Measurements from ENCODE around the gene ST6GALNAC1.

The ST6GALNAC1 gene

DNA sequence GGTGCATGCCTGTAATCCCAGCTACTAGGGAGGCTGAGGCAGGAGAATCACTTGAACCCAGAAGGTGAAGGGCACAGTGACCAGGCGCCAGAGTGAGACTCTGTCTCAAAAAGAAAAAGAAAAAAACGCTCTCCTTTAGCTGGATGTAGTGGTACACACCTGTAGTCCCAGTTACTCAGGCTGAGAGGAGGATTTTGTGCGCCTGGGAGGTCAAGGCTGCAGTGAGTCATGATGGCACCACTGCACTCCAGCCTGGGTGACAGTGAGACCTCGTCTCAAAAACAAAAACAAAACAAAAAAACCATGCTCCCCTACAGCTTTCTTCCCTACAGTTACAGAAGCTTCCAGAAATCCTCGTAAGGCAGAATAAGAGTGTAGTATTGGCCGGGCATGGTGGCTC, 33.1 kb upstream of the ST6GALNAC1 start:
- no peak for DNase-seq (ENCODE audit: low read depth)

DNA sequence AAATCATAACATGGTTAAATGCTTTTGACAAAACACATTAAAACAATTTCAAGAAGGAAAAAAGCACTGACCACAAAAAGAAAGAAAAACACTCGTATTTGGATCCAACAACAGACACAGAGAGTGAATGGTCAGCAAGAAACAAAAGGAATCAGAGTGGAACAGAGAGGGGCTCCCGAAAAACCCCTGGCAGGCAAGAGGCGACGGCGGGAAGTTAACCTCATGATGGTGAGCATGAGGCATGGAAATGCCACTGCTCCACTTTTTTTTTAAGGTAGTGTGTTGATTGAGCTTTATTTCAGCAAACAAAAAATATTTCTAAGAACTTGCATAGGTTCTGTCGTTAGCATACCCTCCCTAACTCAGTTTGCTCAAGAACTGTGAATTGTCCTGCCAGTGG, 32.1 kb upstream of the ST6GALNAC1 start:
- DNase-seq (ENCODE audit: low read depth): no peak

DNA sequence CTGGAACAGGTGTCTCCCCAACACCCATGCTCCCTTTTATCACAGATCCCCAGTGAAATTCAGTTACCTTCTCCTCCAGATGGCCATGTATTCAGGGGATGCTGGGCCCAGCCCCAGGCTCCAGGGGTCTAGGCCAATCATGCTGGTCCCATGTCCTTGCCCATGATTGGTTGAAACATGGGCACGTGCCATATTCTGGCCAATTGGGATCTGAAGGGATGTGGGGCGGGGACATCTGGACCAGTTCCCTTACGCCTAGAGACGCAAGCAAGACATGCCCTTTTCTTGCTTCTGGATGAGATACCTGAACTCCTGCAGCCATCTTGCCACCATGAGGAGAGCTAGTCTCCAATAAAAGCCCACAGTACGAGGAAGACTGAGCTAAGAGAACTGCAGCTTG, 31.0 kb upstream of the ST6GALNAC1 start:
- no peak for DNase-seq (ENCODE audit: low read depth)

DNA sequence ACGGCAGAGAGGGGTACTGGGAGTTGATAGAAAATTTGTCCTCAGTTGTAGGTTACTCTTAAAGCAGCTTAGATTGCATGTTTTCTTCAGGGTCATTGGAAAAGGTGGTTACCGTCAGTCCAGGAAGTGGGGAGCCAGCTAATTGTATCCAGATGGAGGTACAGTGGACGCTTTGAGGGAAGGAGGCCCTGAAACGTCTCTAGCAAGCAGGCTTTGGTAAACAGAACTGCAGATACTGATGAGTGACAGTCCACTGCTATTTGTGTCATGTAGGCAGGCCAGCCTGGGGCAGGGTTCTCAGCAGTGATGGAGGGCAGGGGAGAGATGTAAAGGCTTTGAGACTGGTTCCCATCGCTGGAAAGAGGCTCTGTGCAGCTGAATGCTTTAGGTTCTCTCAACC, 30.2 kb upstream of the ST6GALNAC1 start:
- DNase-seq (ENCODE audit: low read depth): peak; percentile 63

DNA sequence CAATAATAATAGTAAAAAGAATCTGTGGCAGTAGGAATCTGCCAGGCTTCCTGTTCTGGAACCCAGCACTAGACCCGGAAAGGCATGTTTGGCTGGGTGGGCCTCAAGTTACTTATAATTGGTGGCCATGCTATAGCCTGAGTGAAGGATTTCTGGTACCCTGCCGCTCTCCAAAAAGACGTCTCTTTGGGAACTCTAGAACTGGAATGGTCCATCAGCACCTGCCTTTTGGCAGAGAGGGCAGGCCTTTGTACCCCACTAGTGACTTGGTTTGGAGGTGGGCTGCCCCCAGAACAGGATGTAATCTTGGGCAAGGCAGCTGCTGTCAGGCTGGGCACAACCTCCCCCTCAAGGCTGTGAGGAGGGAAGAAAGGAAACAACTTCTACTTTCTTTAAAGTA, 29.3 kb upstream of the ST6GALNAC1 start:
- no peak for DNase-seq (ENCODE audit: low read depth)

DNA sequence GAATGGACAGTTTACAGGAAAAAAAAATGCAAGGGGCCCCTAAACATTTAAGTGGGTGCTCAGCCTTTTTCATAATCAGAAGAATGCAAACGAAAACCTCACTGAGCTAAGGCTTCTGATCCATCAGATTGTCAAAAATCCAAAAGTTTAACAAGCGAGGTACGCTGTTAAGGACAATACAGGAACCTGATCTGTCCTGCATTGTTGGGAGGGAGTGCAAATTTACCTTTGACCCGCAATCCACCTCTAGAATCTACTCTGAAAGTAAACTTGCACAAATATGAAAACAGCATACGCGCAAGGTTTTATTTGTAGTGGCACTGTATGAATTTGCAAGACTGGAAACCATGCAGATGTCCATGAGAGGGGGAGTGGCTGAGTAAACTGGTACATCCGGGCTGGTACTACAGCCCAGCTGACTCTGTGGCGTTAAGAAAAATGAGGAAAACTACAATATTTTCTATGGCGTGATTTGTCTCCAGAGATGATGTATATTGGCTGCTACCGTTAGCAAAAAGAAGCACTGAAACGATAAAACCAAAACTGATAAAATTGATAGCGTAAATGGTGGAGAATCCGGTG, 28.8 kb upstream of the ST6GALNAC1 start:
- DNase-seq (ENCODE audit: low read depth): no peak

DNA sequence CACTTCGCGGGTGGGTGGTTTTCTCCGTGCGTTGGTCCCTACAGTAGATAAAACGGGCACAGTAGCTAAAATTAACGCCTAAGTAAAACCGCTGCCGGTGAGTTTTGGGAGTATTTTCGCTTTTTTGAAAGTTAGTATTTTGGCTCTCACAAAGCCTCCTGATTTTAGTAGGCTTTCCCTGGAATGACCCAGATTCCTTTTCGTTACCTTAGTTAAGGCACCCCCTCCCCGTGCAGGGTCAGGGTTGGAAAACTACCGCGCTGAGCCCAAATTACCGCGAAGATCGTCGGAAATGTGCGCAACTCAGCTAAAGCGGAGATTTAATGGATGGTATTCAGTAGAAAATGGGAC, 28.3 kb upstream of the ST6GALNAC1 start:
- DNase-seq (ENCODE audit: low read depth): no peak

DNA sequence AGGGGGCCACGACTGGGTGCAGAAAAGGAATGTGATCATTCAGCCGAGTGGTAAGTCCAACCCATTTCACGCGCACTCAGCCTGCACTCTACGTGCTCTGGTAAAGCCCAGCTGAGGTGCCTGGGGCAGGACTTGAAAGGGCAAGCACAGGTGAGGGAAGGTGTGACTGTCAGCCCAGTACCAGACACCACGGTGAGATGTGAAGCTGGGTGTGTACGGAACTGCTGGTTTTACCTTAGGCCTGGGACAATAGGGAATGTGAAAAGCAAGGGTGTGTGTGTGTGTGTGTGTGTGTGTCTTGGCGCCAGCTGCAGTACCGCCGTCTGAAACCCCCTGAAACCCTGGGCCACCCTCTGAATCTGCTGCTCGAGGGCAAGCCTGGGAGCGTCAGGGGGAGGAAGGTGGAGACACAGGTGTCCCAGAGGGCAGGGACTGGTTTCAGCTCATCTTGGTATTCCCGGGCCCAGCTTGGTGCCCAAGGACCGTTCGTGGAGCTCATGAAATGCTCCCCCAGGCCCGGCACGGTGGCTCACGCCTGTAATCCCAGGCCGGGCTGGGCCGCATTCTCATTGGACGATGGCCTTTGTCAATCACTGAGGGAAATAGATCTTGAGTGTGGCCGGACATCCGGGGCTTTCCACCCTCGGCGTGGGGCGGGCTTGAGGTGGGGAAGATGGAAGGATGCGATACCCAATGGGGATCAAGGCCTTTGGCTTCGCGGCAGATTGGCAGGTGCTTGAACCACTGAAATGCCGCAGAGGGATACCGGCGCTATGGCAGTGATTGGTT, 27.8 kb upstream of the ST6GALNAC1 start:
- DNase-seq (ENCODE audit: low read depth): peak; percentile 100

DNA sequence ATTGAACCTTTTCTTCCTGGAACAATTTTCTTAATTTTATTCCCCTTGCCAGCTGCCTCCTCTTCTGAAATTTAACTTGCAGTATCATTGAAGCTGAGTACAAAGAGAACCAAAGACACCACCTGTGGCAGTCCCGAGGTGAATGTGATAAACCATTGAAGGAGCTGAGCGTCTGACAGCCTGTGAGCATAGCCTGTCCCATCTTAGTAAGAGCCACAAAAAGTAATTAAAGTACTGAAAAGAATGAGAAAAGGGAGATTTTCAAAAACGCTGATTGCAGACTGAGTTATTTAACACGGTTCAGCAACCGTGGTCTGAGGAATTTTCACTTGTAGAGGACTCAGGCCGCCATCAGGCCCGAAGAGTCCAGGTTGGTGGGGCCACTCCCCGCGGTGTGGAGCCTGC, 27.2 kb upstream of the ST6GALNAC1 start:
- no peak for DNase-seq (ENCODE audit: low read depth)

DNA sequence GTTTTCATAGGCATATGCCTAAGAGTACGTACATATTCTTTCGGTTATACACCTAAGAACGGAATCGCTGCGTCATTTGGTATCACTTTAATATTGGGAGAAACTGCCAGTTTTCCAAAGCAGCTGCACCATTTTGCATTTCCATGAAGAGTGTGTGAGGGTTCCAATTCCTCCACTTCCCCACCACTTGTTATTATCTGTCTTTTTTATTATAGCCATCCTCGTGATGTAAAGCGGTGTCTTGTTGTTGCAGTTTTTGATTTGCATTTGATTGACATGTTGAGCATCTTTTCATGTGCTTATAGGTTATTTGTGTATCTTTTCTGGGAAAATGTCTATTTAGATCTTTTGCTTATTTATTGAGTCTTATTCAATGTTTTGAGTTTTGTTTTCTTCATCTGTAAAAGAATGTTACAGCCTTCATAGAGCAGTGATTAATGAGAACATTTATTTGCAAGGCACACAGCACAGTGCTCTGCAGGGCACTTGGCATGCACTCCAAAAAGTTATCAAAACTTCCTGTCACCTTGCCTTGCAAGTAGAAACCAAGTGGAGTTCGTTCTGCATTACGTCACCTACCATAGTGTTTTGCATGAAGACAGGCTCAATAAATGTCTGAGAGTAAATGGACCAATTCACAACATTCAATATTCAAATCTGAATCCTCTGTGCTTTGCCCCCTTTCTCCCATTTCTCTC, 26.6 kb upstream of the ST6GALNAC1 start:
- DNase-seq (ENCODE audit: low read depth): no peak

DNA sequence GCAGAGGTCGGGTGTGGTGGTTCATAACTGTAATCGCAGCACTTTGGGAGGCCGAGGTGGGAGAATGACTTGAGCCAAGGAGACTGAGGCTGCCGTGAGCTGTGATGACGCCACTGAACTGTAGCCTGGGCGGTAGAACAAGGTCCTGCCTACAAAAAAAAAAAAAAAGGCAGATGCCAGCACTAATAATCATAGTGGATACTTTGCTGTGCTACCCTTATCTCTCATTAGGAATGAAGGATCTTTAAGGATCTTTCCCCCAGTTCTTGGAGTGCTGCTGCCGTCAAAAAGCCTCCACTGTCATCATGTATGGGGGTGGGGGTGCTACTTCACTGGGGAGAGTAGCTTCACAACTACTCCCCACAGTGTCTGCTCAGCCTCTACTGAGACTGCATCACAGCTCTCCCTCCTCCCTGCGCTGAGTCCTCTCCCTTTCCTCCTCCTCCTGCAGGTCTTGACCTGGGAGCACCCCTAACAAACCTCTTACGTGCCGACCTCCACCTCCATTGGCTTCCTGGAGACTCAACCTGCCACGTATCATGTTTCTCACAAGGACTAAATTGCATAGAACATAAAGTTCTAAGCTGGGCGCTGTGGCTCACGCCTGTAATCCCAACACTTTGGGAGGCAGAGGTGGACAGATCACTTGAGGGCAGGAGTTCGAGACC, 24.4 kb upstream of the ST6GALNAC1 start:
- peak; percentile 21 for DNase-seq (ENCODE audit: low read depth)

DNA sequence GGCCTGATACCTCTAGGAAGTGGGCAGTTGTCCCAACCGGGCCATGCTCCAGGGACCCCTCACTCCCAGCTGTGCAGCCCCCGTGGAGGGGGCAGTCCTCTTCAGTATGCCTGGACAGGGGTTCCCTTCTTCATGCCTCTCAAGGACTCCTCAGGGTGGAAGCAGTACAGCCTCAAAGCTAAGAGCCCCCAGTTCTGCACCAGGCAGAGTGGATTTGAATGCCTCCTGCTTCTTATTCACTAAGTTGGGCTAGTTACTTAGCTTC, 23.9 kb upstream of the ST6GALNAC1 start:
- DNase-seq (ENCODE audit: low read depth): no peak

DNA sequence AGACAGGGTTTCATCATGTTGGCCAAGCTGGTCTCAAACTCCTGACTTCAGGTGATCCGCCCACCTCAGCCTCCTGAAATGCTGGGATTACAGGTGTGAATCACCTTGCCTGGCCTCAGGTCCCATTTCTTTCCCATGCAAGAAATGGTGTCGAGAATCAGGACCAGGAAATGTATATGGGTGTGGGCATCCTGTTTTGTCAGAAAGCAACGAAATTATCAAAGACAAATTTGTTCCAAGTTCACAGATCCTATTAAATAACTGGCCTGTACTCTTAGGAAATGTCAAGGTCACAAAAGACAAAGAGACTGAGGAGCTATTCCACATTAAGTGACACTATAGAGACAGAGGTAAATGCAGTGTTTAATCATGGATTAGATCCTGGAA, 17.1 kb upstream of the ST6GALNAC1 start:
- no peak for DNase-seq (ENCODE audit: low read depth)

DNA sequence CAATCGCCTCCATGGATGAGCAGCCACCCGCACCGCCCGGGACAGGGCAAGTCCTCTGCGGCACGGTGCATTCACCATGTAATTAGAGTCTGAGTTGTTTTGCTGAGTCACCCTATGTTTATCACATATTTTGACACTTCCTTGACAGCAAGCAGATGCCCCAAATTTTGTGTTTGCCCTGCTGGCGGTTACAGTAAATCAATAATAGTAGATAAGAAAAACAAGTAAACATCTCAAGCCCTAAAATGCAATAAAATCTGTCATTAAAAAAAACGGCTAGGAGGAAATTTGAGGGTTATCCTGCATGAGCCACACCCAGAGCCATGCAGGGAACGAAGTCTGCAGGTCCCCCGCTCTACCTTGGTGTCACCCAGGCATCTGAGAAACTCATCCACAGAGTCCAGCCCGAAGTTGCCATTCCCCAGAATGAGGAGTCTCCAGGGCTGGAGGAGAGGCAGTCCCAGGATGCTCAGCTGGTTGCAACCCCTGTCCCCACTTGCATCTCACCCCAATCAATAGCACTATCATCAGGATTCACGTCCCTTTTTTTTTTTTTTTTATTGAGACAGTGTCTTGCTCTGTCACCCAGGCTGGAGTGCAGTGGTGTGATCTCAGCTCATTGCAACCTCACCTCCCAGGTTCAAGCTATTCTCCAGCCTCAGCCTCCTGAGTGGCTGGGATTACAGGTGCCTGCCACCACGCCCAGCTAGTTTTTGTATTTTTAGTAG, 16.5 kb upstream of the ST6GALNAC1 start:
- DNase-seq (ENCODE audit: low read depth): no peak

DNA sequence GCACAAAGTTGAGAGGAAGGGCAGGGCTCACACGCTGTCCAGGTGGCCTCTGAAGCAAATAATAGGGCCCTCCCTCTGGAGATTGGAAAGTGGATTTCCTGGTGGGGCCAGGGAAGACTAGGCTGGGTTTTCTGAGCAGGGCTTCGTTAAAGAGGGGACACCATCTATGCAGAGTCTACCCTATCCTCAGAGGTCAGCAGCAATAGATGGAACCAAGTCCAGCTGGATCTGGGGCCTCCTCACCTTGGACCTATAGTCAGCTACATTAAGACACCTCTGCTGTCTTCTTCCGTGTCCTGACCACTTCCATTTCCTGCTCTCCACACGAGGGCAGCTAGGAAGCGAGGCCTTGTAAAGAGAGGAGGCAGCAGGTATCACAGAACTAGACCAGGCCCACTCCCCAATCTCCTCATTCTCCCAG, 14.7 kb upstream of the ST6GALNAC1 start:
- no peak for DNase-seq (ENCODE audit: low read depth)

DNA sequence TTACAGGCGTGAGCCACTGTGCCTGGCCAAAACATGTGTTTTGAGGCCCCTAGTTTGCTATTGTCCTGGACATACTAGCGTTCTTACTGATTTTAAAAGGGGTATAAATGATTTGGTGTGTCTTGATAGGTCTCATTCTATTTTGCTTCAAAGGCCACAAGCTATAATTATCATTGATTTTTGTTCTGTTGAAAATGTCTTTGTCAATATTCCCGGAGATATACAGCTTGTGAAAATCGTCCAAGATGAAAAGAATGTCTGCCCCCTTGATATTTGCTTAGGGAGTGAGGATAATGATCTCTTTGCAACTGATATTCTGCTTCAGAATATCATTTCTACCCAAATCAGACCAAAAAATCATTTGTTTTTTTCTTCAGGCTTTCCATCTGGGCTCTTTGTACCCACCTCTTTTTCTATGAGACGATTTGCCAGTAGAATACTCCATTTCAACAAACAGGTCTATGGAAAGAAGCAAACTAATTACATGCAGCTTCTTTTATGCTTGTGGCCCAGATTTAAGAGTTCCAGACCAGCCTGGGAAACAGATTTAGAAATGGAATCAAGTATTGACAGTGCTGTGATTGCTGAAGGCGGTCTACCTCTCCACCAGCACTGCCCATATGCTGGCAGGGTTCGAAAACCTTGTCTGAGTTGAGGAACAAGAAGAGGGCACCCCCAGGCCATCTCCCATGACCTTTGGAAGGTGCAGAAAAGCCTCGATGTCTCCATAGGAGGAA, 14.1 kb upstream of the ST6GALNAC1 start:
- DNase-seq (ENCODE audit: low read depth): no peak

DNA sequence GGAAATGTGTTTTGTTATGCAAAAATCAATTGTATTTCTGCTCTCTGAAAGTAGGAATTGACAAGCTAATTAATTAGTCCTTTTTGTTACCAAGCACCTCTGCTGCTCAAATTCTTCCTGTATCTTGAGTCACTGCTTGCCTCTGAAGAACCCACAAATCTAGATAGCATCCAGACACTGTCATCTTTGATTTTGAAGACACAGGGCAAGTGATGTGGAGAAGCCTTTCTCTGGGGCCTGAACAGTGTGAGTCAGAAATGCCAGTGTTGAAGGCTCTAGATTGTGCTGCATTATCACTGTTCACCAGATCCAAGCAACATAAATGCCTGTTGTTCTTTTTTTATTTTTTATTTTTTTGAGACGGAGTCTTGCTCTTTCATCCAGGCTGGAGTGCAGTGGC, 10.9 kb upstream of the ST6GALNAC1 start:
- DNase-seq (ENCODE audit: low read depth): no peak

DNA sequence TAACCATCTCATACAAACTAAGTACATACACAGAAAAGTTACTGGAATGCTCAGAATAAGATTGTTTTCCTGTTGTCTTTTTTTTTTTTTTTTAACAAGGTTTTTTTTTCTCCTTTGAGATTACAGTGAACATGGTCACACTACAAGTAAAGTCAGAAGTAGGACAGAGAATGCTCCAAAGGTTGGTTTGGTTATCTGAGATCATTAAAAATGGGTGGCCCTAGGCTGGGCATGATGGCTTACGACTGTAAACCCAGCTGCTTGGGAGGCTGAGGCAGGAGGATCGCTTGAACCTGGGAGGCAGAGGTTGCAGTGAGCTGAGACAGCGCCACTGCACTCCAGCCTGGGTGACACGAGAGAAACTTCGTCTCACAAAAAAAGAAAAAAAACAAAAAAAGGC, 6.9 kb upstream of the ST6GALNAC1 start:
- no peak for DNase-seq (ENCODE audit: low read depth)

DNA sequence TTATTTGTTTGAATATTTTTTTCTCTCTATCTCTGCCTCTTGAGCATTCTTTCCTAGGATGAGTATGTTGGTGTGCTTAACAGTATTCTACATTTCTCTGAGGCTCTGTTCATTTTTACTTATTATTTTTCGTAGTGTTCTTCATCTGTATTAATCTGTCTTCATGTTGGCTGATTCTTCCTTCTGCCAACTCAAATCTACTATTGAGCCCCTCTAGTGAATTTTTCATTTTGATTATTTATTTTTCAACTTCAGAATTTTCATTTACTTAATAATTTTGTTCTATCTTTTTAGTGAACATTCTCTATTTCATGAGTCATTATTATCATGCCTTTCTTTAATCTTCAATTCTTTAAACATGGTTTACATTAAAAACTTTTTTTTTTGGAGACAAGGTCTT, 3.2 kb upstream of the ST6GALNAC1 start:
- DNase-seq (ENCODE audit: low read depth): no peak

DNA sequence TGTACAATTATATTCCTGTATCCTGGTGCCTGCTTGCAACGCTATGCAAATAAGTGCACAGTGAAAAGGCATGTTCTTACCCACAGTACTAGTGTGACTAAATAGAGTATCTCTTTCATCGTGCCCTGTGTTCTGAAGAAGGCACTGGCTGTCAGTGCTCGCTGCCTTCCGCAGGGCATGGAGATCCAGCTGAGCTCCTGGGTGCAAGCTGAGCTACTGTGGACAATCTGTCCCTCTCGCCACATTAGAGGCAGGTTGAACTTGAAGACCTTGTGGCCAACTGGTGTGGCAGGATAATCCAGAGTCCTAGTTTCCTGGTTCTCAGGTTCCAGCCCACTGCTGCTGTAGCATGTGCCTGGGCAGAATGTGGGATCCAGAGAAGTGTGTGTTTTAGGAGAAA, 1.9 kb upstream of the ST6GALNAC1 start:
- DNase-seq (ENCODE audit: low read depth): no peak

DNA sequence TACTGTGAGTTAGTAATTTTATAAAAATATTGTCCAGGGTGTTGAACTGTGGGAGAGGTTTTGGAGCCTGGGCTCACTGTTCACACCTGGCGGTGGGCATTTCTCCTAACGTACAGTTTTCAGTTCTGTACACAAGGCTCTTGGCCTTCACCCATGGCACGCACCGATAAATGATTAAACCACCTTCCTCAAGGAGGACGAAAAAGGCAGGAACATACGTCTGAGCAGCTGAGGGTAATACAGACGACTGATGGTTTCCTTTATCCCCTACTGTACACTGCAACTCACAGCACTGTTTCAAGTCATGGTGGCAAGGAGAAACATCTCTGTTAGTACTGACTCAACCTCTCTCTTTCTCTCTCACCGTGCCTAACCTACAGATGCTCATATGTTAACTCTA, 1.4 kb upstream of the ST6GALNAC1 start:
- no peak for DNase-seq (ENCODE audit: low read depth)

DNA sequence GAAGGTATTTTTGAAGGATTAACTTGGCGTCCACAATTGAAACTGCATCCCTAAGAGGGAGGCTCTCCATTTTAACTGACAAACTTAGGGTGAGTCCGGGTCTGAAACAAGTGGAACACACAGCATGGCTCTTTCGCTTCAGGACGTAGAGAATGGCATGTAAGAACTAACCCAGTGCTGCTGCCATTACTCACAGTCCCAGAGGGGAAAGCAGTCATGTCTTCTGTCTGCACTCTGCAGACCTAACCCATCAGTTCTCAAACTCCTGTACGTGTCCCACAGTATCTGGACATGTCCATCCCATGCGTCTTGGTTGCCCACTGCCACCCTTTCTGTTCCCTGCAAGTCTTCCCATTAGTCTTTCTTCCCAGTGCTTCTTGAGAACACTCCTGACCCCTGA, 563 bp downstream of the ST6GALNAC1 start:
- no peak for DNase-seq (ENCODE audit: low read depth)
